ENCODE results near the gene CENPX. TPM values are rescaled to one million over a fixed set of nuclear protein-coding genes. Genes with fewer than 3 reads are reported as not detected.

The CENPX gene
- total and polyA plus RNA-seq, 2 experiments from 2014 or later: 58.2 to 83.2 TPM

DNA sequence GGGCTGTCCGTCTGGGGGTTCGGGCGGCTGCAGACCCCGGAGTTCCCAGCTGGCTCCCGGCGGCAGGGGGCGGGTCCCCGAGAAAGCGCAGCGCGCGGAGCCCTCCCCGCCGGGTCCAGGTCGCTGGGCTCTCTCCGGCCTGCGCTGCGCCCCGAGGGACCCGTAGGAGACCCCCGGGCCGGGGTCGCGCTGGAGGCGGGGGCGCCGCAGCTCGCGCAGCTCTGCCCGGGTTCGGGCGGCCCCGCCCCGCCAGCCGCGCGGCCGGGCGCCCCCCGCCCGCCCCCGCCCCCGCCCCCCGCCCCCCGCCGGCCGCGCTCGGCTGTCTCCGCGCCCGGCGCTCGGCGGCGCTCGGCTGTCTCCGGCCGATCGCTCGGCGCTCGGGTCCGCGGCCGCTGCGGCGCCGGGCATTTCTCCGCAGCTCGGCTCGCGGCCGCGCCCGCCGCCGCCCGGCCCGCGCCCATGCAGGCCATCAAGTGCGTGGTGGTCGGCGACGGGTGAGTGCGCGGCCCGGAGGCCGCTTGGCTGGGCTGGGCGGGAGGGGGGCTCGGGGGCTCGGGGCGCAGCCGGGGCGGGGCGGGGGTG is 8.7 kb upstream of the CENPX start, which contains the start of gene RAC3:
TSS of gene RAC3 (plus strand) at position 376 of the 582 bp plus-strand sequence. CDS start at position 460, 84 bp downstream.
- Histone ChIP-seq H3K79me2 (peaks cover 9% of the 10 kb centered on the region), H3K9me3 (ENCODE audit: low read depth) (no peaks in the 10 kb centered on the region), H3K4me2 (peak within 1 kb of the TSS; percentile 100), H3K27ac (peak within 1 kb of the TSS; percentile 33), H3K9me2 (replicated peaks; ENCODE audit: insufficient read depth) (no peaks in the 10 kb centered on the region), H2AFZ (peak within 1 kb of the TSS; percentile 39), H3K27me3 (no peaks in the 10 kb centered on the region), H3K36me3 (replicated peaks; ENCODE audit: insufficient read depth, low read depth) (no peaks in the 10 kb centered on the region), H4K20me1 (ENCODE audit: insufficient read depth, poor library complexity, severe bottlenecking) (no peaks in the 10 kb centered on the region), H3K4me1 (ENCODE audit: insufficient read depth) (peaks cover 16% of the 10 kb centered on the region), H3K4me3 (peak within 1 kb of the TSS; percentile 45)
- WGBS (ENCODE audit: low lambda C conversion rate, missing lambda C conversion rate): 0% methylated on average over 3 of the region's 96 CpGs
- DNase-seq (ENCODE audit: low spot score): peak; percentile 79
- TF ChIP-seq EZH2 (IDR thresholded peaks at IDR 0.05; ENCODE audit: borderline replicate concordance): no peak

DNA sequence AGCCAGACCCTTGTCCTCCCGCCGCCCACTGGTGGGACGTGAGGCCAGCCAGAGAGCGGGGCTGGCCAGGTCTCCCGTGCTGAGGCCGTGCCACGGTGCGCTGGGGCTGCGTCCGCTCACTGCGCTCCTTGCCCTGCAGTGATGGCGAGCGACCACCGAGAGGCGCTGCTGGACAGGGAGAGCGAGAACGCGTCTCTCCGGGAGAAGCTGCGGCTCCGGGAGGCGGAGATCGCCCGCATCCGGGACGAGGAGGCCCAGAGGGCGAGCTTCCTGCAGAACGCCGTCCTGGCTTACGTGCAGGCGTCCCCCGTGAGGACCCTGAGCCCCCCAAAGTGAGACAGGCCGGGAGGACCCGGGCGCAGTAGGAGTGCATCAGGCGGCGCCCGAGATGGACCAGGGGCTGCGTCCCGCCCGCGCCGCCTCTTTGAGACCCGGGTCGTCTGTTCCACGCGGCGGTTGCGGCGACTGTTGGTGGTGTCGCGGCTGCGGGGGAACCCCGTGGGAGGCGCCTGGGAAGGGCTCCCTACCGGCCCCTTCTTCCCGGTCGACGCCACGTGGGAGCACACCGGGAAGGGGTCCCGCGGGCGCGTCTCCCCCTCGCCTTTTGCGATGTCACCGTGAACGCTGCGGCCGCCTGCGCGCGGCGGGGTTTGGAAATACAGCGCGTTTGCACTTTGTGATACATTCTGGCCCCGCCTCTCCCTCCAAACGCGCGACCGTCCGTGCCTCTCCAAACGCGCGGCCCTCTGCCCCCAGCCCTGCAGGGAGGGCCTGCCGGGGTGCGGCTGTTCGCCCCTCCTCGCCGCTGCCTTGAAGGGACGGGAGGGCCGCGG is 8.0 kb upstream of the CENPX start:
- H3K27ac ChIP-seq: peak overlapping the region; percentile 33
- peaks cover 3% of the 10 kb centered on the region for H3K79me2 ChIP-seq
- H3K4me1 ChIP-seq (ENCODE audit: insufficient read depth): peaks cover 10% of the 10 kb centered on the region
- H3K27me3 ChIP-seq: no peaks in the 10 kb centered on the region
- no peaks in the 10 kb centered on the region for H4K20me1 ChIP-seq (ENCODE audit: insufficient read depth, poor library complexity, severe bottlenecking)
- H2AFZ ChIP-seq: peak overlapping the region; percentile 39
- no peaks in the 10 kb centered on the region for H3K9me3 ChIP-seq (ENCODE audit: low read depth)
- no peaks in the 10 kb centered on the region for H3K36me3 ChIP-seq (replicated peaks; ENCODE audit: insufficient read depth, low read depth)
- H3K4me3 ChIP-seq: peak overlapping the region; percentile 45
- no peaks in the 10 kb centered on the region for H3K9me2 ChIP-seq (replicated peaks; ENCODE audit: insufficient read depth)
- WGBS (ENCODE audit: low lambda C conversion rate, missing lambda C conversion rate): 2% methylated on average over 92 of the region's 94 CpGs
- H3K4me2 ChIP-seq: peak overlapping the region; percentile 100
- TF ChIP-seq, protein P1, sequence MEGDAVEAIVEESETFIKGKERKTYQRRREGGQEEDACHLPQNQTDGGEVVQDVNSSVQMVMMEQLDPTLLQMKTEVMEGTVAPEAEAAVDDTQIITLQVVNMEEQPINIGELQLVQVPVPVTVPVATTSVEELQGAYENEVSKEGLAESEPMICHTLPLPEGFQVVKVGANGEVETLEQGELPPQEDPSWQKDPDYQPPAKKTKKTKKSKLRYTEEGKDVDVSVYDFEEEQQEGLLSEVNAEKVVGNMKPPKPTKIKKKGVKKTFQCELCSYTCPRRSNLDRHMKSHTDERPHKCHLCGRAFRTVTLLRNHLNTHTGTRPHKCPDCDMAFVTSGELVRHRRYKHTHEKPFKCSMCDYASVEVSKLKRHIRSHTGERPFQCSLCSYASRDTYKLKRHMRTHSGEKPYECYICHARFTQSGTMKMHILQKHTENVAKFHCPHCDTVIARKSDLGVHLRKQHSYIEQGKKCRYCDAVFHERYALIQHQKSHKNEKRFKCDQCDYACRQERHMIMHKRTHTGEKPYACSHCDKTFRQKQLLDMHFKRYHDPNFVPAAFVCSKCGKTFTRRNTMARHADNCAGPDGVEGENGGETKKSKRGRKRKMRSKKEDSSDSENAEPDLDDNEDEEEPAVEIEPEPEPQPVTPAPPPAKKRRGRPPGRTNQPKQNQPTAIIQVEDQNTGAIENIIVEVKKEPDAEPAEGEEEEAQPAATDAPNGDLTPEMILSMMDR (IDR thresholded peaks at IDR 0.05; ENCODE audit: poor library complexity): peak; percentile 91
- no peak for TF ChIP-seq EZH2 (IDR thresholded peaks at IDR 0.05; ENCODE audit: borderline replicate concordance)
- peak; percentile 90 for DNase-seq (ENCODE audit: low spot score)

DNA sequence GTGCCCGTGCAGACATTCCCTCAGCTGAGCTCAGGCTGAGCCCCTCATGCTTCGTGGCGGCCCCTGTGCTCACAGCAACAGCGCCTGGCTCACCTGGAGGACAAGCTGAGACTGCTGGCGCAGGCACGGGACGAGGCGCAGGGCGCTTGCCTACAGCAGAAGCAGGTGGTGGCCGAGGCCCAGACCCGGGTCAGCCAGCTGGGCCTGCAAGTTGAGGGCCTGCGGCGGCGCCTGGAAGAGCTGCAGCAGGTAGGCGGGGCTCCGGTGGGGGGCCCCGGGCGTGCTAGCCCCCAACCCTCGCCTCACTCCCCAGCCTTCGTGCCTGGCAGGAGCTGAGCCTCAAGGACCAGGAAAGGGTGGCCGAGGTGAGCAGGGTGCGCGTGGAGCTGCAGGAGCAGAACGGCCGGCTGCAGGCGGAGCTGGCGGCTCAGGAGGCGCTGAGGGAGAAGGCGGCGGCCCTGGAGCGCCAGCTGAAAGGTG is 7.4 kb upstream of the CENPX start:
- H3K4me3 ChIP-seq: no peak overlapping the region
- no peaks in the 10 kb centered on the region for H3K36me3 ChIP-seq (replicated peaks; ENCODE audit: insufficient read depth, low read depth)
- H3K79me2 ChIP-seq: no peaks in the 10 kb centered on the region
- 68% methylated on average over 25 of the region's 31 CpGs for whole genome bisulfite sequencing (ENCODE audit: low lambda C conversion rate, missing lambda C conversion rate)
- peak overlapping the region; percentile 100 for H3K4me2 ChIP-seq
- TF ChIP-seq EZH2 (IDR thresholded peaks at IDR 0.05; ENCODE audit: borderline replicate concordance) (no peak), EZH2phosphoT487 (IDR thresholded peaks at IDR 0.05; ENCODE audit: low read depth, severe bottlenecking, unreplicated experiment) (no peak)
- TF ChIP-seq, protein P1 (IDR thresholded peaks at IDR 0.05; ENCODE audit: poor library complexity): no peak
- no peak overlapping the region for H2AFZ ChIP-seq
- H3K4me1 ChIP-seq (ENCODE audit: insufficient read depth): peaks cover 10% of the 10 kb centered on the region
- H3K9me2 ChIP-seq (replicated peaks; ENCODE audit: insufficient read depth): no peaks in the 10 kb centered on the region
- H4K20me1 ChIP-seq (ENCODE audit: insufficient read depth, poor library complexity, severe bottlenecking): no peaks in the 10 kb centered on the region
- DNase-seq (ENCODE audit: low spot score): no peak
- H3K27me3 ChIP-seq: no peaks in the 10 kb centered on the region
- no peak overlapping the region for H3K27ac ChIP-seq
- H3K9me3 ChIP-seq (ENCODE audit: low read depth): no peaks in the 10 kb centered on the region

DNA sequence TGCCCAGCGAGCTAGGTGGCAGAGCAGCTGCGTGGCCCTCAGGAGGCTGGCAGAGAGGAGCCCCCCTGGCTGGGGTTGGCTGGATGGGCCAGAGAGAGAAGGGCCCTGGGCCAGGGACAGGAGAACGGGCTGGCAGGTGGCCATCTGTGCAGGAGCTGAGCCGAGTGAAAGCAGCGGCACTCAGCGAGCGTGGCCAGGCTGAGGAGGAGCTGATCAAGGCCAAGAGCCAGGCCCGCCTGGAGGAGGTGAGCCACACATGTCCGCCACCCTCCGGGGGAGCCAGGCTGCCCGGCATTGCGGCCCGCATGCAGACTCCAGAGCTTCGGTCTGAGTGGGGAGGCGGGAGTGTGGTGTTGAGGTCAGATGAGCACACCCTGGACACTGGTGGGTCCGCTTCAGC is 6.7 kb upstream of the CENPX start:
- no peaks in the 10 kb centered on the region for H3K9me3 ChIP-seq (ENCODE audit: low read depth)
- H3K4me3 ChIP-seq: no peak overlapping the region
- no peaks in the 10 kb centered on the region for H3K27me3 ChIP-seq
- H3K79me2 ChIP-seq: no peaks in the 10 kb centered on the region
- H3K9me2 ChIP-seq (replicated peaks; ENCODE audit: insufficient read depth): no peaks in the 10 kb centered on the region
- 99% methylated on average over 16 of the region's 16 CpGs for WGBS (ENCODE audit: low lambda C conversion rate, missing lambda C conversion rate)
- H3K36me3 ChIP-seq (replicated peaks; ENCODE audit: insufficient read depth, low read depth): no peaks in the 10 kb centered on the region
- no peak for DNase-seq (ENCODE audit: low spot score)
- H3K27ac ChIP-seq: no peak overlapping the region
- H3K4me1 ChIP-seq (ENCODE audit: insufficient read depth): peaks cover 11% of the 10 kb centered on the region
- TF ChIP-seq EZH2phosphoT487 (IDR thresholded peaks at IDR 0.05; ENCODE audit: low read depth, severe bottlenecking, unreplicated experiment): no peak
- TF ChIP-seq EZH2 (IDR thresholded peaks at IDR 0.05; ENCODE audit: borderline replicate concordance): no peak
- TF ChIP-seq, protein P1 (IDR thresholded peaks at IDR 0.05; ENCODE audit: poor library complexity): no peak
- H4K20me1 ChIP-seq (ENCODE audit: insufficient read depth, poor library complexity, severe bottlenecking): no peaks in the 10 kb centered on the region
- H2AFZ ChIP-seq: no peak overlapping the region
- H3K4me2 ChIP-seq: no peak overlapping the region
